Measurements from ENCODE around the gene SOAT1. TPM values are rescaled to one million over a fixed set of nuclear protein-coding genes. Genes with fewer than 3 reads are reported as not detected.
"Not testable (repeated sequence)": the region's sequence is repeated elsewhere in the genome, so short reads cannot be mapped to it uniquely, and the experiment has no call there.

The SOAT1 gene
- total and polyA plus RNA-seq, 7 experiments from 2014 or later: 40.6 to 77.7 (median 48.1) TPM

DNA sequence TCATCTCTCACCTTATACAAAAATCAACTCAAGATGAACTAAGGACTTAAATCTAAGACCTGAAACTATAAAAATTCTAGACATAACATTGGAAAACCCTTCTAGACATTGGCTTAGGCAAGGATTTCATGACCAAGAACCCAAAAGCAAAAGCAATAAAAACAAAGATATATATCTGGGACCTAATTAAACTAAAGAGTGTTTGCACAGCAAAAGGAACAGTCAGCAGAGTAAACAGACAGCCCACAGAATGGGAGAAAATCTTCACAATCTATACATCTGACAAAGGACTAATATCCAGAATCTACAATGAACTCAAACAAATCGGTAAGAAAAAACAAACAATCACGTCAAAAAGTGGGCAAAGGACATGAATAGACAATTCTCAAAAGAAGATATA lies 105.8 kb downstream of the SOAT1 start:
- H3K9me3 ChIP-seq (ENCODE audit: control insufficient read depth in 2 of 3, low read length in 3 of 3); H3K36me3 Mint-ChIP-seq; H3K4me1 ChIP-seq (ENCODE audit: control insufficient read depth in 2 of 2, insufficient read depth in 2 of 2, low read length in 2 of 2); DNase-seq; H3K4me1 Mint-ChIP-seq; H3K36me3 ChIP-seq (ENCODE audit: control insufficient read depth in 2 of 3, insufficient read depth in 3 of 3, low read length in 3 of 3); intact Hi-C loops (cut with micrococcal nuclease); H3K27ac Mint-ChIP-seq; CTCF ChIA-PET; H3K27me3 ChIP-seq (ENCODE audit: control insufficient read depth in 2 of 2, insufficient read depth in 2 of 2, low read length in 2 of 2); H3K4me3 Mint-ChIP-seq; H3K27ac ChIP-seq (ENCODE audit: low read depth, low read length); ATAC-seq; H3K4me3 ChIP-seq (ENCODE audit: low read length); POLR2A ChIA-PET: not testable (repeated sequence)
- Mint-ChIP-seq H3K27me3 (peaks cover 0 to 17% (median 6%) of the 10 kb centered on the region in 5 donors), H3K9me3 (peaks cover 0 to 10% (median 0%) of the 10 kb centered on the region in 11 donors)

Other genes starting within 250 kb of the SOAT1 start
- gene TOR3A, start 211.7 kb upstream of the SOAT1 start, total RNA-seq: 10 to 100 TPM; 18.8 to 43.8 (median 21.7) TPM
- gene TOR3A, start 211.7 kb upstream of the SOAT1 start, polyA plus RNA-seq: 10 to 100 TPM; 22.0 to 24.3 TPM
- 10 to 100 TPM; 10.3 to 20.1 (median 18.6) TPM for gene ABL2, start 64.1 kb upstream of the SOAT1 start, total RNA-seq
- gene ABL2, start 64.1 kb upstream of the SOAT1 start, polyA plus RNA-seq: 1 to 10 TPM; 1.9 to 2.0 TPM
- 1 to 10 TPM in 2 of 5 experiments, under 1 TPM in 1, not detected in 2; 0.98 to 2.3 (median 1.3) TPM for gene AXDND1, start 72.2 kb downstream of the SOAT1 start, total RNA-seq
- gene AXDND1, start 72.2 kb downstream of the SOAT1 start, polyA plus RNA-seq: not detected